Stimulated activated naive CD4-positive, alpha-beta T cell treated with Interleukin-2 at 50 U/mL for 16 hours (primary cell): ENCODE results near the gene DCUN1D2.

Experiments
- DNase-seq: peaks from one replicate; lab custom pipeline; 2025; lab: John Stamatoyannopoulos, UW

The DCUN1D2 gene

GRCh38 chr13:113407103-113407530 is 83.4 kb downstream of the DCUN1D2 start:
- no peak for DNase-seq

GRCh38 chr13:113406321-113407102 is 84.0 kb downstream of the DCUN1D2 start:
- DNase-seq: no peak
